Kidney glomerular epithelial cell (primary cell): ENCODE data around the gene MIDN.
"Not testable (repeated sequence)": the region's sequence is repeated elsewhere in the genome, so short reads cannot be mapped to it uniquely, and the experiment has no call there.

ENCODE experiments used
- DNase-seq: peaks from one replicate; lab custom pipeline; 2025; lab: John Stamatoyannopoulos, UW

MIDN gene

GRCh38 chr19:1246265-1247087, 1.9 kb upstream of the MIDN start:
- DNase-seq: not testable (repeated sequence)

- no peak for DNase-seq
Observed at GRCh38 chr19:1247748-1248138, 640 bp upstream of the MIDN start.

GRCh38 chr19:1248786-1249297, 459 bp downstream of the MIDN start:
- peak; percentile 72 for DNase-seq

DNA sequence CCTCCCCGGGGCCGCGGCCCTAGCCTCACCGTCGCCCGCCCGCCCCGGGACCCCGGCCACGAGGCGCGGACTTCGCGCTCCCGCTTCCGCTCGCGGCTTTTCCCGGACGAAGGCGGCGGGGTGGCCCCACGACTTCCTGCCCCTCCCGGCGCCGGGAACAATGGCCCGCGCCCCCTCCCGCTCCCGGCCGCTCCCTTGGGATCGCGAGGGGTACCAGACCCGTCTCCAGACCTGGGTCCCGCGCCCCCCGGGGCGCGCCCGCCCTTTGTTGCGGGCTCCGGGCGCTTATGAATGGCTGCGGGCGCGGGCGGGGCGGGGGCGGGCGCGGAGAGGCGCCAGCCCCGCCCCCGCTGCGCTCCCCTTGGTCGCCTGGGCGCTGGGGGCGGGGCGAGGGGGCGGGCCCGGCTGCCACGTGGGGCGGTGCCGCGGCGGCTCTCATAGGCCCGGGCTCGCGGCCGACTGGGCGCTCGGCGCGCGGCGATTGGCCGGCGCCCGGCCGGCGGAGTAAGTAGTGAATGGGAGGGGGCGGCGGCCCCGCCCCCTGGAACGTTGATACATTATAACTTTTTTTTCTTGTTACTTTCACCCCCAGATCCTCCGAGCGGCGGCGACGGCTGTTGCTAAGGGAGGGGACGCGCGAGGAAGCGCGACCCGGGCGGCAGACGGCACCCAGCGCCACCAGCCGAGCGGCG, 1.1 kb downstream of the MIDN start:
- peak; percentile 95 for DNase-seq

DNA sequence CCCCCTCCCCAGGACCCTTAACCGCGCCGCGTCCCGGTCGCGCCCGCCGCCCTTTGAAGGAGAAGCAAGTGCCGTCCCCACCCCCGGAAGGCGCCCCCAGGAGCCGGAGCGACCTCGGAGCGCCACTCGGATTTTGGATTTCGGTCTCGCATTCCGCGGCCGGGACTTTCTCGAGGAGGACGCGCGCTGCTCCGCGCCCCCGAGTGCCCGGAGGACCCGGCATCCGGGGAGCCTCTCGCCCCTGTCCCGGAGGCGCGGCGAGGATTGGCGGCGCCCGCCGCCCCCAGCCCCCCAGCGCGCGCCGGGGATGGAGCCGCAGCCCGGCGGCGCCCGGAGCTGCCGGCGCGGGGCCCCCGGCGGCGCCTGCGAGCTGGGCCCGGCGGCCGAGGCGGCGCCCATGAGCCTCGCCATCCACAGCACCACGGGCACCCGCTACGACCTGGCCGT, 1.6 kb downstream of the MIDN start:
- no peak for DNase-seq

- DNase-seq: no peak
Observed at GRCh38 chr19:1250437-1251260, 2.3 kb downstream of the MIDN start.

- DNase-seq: no peak
Observed at GRCh38 chr19:1251330-1252220, 3.2 kb downstream of the MIDN start.

DNA sequence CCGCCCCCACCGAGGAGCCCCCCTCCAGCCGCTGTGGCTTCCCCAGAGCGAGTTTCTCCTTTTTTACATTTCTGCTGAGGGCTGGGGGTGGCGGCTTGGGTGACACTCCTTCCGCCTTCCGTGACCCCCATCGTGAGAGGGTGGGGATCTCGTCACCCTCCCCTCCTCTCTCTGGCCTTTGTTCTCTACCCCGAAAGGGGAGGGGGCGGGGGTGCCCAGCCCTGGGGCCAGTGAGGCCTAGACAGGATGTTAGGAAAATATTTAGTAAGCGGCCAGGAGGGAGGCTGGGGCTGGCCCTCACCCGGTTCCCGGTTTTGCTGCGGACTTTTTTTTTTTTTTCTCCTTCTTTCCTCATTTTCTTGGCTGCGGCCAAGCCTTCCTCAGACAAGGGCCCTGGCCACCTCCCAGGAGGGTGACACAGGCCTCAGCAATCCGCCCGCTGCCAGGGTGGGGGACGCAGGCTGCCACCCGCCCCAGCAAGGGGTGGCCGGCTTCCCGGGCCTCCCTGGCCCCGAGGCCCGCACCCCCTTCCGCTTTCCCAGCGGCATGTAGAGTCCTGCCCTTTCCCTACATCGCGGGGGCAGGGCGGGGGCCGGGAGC, 3.9 kb downstream of the MIDN start:
- DNase-seq: peak; percentile 75

- DNase-seq: peak; percentile 90
Observed at GRCh38 chr19:1252821-1253513, 4.6 kb downstream of the MIDN start.

DNA sequence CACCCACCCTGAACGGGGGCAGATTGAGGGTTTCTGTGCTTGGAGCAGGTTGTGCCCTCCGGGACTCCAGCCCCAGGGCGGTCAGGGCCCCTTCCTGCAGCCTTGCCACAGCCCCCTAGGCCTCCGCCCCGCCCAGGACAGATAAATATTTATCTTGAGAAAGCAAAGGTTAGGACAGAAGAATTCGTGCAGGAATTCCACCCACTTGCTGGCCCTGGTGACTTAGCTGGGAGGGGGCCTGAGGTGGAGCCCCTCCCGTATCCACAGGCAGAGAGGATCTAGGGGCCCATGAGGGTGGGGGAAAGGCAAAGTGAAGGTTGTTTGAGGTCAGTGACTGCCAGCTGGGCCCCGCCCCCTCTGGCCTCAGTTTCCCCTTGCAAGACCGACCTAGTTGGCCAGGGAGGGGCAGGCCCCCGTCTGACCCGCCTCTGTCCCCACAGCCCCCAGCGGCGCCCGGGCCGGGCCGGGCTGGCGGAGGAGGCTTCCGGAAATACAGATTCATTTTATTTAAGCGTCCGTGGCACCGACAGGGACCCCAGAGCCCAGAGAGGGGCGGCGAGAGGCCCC, 5.2 kb downstream of the MIDN start:
- DNase-seq: peak; percentile 86

DNA sequence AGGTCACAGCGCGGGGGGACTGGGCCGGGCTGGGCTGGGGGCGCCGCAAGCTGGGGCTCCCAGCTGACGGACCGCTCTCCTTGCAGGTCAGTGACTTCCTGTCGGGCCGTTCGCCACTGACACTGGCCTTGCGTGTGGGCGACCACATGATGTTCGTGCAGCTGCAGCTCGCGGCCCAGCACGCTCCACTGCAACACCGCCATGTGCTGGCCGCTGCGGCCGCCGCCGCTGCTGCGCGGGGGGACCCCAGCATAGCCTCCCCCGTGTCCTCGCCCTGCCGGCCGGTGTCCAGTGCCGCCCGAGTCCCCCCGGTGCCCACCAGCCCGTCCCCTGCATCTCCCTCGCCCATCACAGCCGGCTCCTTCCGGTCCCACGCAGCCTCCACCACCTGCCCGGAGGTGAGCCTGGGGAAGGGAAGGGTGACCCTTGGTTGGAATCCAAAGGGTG, 5.7 kb downstream of the MIDN start:
- no peak for DNase-seq

- DNase-seq: no peak
Observed at GRCh38 chr19:1254530-1255185, 6.3 kb downstream of the MIDN start.

DNA sequence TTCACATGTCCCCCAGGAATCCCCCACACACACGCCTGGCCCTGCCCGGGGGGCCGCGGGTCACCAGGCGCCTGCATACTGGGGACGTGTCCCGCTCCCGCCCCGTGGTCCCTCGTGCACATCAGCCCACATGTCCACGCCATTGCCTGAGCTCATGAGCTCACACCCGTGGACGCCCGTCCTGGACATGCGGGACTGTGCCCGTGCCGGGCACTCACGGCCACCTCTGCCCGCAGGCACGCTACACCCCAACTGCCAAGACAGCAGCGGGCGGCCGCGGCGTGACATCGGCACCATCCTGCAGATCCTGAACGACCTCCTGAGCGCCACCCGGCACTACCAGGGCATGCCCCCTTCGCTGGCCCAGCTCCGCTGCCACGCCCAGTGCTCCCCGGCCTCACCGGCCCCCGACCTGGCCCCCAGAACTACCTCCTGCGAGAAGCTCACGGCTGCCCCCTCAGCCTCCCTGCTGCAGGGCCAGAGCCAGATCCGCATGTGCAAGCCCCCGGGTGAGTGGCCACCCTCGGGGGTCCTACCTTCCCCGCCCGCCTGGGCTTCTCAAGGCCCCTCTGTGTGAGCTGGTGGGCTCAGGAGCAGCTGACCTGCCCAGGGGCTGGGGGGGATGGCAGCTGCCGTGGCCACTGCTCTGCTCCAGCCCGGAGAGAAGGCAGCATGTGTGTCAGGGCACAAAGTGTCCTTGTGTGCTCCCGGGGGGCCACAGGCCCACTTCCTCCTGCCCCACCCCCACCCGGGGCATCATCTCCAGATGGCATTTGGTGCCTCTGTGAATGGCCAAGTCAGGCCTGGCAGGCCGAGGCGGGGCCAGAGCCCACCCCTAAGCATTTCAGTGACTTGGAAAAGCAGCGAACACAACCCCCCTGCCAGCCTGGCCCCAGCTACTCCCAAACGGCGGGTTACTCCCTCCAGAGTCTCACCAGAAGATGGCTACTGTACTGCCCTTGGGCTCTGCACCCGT, 7.1 kb downstream of the MIDN start:
- DNase-seq: no peak

DNA sequence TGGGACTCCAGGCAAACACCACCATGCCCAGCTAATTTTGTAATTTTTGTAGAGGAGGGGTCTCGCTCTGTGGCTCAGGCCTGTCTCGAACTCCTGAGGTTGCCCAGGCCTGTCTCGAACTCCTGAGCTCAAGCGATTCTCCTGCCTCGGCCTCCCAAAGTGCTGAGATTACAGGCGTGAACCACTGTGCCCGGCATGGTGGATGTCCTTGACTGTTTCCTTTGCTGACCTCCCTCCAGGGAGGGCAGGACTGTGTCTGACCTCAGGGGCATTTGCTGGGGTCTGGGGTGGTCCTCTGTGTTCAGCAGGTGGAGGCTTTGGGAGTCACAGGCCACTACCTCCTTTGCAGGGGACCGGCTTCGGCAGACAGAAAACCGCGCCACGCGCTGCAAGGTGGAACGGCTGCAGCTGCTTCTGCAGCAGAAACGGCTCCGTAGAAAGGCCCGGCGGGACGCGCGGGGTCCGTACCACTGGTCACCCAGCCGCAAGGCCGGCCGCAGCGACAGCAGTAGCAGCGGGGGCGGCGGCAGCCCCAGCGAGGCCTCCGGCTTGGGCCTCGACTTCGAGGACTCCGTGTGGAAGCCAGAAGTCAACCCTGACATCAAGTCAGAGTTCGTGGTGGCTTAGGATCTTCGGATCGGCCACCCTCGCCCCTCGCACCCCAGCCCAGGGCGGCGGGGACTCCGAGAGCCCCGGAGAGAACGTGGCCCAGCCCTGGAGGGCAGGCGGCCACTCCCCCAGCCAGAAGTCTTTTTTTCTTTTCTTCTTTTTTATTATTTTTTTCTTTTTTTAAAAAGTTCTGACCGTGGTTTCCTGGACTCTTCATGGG, 8.5 kb downstream of the MIDN start:
- DNase-seq: no peak

DNA sequence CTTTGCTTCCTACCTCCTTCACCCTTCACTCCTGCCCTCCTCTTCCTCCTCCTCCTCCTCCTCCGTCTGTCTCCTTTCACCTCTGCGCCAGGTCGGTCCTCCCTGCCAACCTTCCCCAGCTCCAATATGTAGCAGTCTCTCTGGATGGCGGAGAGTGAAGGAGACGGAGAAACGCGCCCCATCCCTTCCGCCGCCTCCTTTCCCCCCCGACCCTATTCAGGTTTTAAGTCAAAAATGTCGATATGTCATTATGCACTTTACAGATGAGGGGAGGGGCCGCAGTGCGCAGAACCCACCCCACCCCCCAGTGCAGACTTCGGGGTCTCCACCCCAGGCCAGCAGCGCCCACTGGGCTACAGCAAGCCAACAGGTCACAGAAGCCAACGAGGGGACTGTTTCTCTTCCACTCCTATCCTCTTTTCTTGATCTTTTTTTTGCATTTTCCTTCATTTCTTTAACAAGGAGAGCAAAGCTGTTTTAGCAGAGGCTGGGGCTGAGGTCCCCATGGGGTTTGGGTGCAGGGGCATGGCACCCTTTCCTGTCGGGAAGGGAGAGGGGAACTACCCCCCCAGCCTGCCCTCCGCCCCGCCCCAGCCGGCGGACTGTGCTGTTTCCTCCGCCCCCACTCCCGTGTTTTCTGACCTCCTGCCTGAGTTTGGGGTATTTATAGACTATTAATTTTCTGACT, 9.2 kb downstream of the MIDN start:
- DNase-seq: no peak

DNA sequence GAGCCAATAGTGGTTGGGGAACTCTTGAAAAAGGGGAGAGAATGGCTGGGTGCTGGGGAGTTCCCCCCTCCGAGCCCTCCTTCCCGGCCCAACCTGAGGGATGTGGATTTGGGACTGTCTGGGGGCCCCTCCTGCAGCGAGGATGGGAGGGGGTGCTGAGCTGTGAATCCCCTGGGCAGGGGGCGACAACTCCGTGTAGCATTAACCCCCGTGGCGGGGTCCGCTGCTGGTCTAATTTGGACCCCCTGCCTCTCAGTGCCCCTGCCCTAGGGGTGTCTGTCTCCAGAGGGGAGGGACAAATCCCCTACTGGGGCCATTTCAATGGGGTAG, 9.7 kb downstream of the MIDN start:
- no peak for DNase-seq

GRCh38 chr19:1258707-1259205, 10.4 kb downstream of the MIDN start:
- no peak for DNase-seq
